Cerebellar cortex (tissue), 1 donor: ENCODE measurements around the gene ARID3A.
"Not testable (repeated sequence)": the region's sequence is repeated elsewhere in the genome, so short reads cannot be mapped to it uniquely, and the experiment has no call there.

ENCODE experiments used
- DNase-seq: peaks from one replicate; pipeline ENCODE4 v3.0.0-alpha.2; 2015; ENCODE audit warnings: low spot score

The ARID3A gene

DNA sequence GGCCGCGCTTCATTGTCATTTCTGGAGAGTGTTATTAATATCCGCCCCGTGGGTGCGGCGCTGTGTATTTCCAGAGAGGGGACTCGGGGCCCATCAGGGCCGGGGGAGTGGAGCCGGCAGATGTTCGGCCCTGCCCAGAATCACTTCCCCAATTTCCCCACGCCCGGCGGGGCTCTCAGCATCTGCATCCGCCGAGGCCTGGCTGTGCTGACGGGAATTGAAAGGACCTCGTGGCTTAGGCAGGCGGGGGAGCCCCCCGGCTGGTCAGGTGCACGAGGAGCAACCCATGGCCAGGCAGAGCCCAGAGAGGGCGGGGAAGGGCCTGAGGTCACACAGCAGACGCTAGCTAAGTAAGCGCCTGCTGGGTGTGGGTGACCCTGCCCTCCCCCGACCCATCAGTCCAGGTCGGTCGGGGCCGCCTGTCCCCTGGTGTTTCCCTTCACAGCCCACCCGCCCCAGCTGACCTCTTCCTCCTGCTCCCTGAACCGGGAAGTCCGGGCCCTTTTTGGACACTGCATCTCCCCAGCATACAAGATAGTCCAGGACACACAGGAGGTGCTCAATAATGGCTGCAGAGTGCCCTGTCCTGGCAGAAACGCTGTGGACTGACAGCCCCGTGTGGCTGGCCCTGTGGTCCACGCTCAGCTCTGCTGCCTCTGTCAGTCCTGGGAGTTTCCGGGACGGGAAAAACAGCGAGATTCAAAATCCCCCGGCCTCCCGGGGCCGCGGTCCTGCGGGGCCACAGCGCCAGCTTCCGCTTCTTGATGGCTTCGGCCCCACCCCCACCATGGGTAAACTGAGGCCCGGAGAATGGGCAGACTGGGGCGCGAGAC, 22.1 kb downstream of the ARID3A start:
- DNase-seq = no peak

DNA sequence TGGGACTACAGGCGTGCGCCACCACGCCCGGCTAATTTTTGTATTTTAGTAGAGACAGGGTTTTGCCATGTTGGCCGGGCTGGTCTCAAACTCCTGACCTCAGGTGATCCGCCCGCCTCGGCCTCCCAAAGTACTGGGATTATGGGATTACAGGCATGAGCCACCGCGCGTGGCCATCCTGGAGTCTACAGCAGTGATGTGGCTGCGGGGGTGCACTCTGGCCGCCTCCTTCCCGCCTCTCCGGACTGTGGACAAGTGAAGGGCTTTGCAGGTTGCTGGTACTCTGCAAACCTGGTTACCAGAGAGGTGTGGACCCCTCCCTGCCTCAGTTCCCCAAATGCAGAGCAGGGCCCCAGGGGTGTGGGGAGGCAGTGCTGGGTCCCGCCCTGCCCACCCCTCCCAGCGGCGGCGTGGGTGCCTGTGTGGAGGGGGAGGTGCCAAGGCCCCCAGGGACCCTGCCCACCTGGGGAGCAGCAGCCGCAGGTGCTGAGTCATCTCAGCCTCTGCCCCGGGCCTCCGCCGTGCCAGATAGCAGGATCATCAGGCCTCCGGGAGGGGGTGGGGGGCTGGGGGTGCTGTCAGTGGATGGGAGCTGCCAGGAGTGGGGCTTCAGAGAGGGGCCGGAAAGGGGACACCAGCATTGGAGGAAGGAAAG, 23.1 kb downstream of the ARID3A start:
- DNase-seq = no peak

DNA sequence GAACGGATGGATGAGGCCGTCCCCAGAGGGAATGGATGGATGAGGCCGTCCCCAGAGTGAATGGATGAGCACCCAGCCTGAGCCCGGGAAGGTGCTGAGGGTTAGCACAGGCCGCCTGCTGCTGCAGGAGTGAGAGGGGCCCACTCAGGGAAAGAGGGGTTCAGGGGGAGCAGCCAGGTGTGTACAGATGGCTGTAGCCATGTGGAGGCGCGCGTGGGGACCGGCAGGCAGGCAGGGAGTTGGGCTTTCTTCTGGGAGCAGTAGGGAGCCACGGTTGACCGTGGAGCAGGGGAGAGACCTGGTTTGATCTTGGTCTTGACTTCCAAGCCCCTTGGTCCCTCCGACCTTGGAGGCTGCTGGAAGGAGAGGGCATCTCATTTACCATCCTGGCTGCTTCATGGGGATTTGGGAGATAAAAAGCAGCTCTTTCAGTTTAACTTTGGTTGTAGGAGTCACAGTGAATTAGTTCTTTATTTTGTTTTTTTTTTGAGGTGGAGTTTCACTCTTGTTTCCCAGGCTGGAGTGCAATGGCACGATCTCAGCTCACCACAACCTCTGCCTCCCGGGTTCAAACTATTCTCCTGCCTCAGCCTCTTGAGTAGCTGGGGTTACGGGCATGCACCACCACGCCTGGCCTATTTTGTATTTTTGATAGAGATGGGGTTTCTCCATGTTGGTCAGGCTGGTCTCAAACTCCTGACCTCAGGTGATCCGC, 24.7 kb downstream of the ARID3A start:
- no peak for DNase-seq

DNA sequence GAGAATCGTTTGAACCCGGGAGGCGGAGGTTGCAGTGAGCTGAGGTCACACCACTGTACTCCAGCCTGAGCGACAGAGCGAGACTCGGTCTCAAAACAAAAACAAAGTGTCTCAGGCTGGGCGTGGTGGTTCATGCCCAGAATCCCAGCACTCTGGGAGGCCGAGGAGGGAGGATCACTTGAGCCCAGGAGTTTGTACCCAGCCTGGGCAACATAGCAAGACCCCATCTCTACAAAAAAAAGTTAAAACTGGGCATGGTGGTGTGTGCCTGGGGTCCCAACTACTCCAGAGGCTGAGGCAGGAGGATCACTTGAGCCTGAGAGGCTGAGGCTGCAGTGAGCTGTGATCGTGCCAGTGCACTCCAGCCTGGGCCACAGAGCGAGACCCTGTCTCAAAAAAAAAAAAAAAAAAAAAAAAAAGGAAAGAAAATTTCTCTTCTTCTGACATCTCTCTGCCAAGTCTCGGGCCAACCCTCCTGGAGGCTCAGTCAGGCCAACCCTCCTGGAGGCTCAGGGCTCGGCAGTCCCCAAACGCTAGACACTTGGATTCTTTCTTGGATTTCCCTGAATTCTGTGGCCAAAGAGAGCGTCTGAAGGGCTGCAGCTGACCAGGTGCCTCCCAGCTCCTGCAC, 26.3 kb downstream of the ARID3A start:
- DNase-seq = no peak

DNA sequence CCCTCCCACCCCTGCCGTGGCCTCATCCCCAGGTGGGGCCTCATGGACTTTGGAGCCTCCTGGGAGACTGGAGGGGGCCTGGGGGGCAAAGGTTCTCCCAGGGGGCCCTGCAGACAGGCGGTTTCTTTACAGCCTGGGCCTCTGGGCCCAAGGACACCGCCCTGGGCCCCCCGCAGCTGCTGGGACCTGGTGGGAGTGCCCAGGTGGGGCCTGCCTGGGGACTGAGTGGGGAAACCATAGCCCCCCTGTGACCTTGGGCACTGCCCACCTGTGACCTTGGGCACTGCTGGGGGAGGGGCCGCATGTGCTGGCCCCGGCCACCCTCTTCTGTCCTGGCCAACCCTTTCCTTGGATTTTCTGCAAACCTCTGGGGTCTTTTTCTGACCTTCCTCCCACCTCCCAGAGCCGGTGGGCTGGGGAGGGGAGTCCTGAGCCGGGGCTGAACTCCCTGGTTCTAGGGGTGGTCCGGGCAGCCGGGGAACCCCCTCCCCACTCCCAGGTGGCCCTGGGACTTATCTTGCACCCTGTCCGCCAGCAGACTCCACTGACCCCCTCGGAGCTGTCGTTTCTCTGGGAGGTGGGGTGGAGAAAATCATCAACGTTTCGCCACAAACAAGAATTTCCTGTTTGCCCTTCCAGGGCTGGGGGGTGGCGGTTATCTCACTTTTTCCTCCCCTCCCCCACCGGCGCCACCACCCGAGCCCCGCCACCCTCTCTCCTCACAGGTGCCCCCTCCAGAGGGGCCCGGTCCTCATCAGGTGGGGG, 27.0 kb downstream of the ARID3A start:
- DNase-seq = no peak

DNA sequence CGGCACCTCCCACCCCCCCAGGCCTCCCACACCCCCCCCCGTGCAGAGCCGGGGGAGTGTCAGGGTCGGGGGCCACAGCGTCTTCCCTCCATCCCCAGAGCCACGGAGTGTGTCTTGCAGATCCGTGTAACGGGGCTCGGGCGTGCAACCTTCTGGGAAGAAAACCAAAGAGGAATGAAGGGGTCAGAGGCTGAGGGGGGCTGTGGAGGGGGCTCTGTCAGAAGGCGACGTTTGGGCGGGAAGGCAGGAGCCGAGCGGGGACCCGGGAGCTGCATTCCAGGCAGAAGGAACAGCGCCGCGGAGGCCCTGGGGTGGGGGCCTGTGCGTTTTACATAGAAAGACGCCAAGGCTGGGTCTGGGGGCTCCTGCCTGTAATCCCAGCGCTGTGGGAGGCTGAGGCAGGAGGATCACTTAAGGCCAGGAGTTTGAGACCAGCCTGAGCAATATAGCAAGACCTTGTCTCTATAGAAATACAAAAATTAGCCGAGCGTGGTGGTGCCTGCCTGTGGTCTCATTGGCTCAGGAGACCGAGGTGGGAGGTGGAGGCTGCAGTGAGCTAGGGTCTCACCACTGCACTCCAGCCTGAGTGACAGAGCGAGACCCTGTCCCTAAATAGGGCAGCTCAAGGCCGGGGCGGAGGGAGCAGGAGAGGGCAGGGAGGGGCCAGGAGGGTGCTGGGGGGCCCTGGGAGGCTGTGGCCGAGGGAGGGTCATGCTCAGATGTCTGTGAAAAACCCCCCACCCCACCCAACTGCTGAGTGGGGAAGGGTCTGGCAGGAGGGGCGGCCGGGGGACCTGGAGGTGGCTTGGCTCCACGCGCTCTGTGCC, 27.8 kb downstream of the ARID3A start:
- no peak for DNase-seq

DNA sequence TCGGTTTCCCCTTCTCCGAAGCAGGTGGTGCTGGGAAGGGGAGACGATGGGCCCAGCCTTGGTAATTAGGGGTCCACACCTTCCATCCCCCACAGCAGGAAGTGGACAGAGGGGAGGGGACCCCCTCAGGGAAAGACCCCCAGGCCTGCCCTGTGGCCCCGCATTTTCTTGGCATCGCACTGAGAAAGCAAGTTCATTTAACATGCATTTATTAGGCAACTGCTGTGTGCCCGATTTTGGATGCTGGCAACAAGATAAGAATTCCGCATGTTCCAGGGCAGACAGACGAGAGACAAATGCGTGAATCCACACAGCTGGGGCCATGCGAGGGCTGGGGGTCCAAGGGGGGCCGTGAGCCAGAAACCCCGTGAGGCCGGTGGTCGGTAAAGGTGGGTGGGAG, 28.4 kb downstream of the ARID3A start:
- no peak for DNase-seq

DNA sequence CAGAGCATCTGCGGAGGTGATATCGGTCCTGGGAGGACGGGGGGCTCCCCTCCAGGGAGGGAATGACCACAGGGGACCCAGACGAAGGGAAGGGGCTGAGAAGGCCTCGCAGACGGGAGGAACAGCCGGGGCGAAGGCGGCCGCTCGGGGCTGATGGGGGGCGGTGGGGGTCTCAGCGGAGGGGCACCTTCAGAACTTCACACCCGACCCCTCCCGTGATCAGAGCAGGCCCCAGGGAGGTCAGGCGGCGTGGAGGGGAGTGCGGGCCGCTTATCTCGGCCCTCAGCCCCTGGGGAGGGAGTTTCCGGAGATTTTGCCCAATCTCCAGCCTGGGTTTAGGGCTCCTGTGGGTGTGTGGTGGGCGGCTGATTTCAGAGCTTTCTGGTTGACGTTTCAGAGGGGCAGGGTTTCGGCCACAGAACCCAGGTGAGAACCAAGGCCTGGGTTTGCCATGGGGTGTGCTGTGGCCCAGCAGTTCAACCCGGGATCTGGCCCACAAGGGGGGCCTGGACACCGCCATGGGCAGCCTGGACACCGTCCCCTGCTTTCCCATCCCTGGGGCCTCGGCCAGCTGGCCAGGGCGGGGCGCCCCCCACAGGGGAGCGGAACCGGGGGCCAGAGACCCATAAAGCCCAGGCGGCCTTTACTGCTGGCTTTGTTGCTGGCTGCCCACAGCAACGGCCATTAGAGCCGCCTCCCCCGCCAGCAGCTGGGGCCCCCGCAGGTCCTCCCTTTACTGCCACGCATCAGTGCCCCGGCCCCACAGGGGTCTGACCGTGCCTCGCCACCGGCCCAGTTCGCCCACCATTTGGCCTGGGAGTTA, 29.0 kb downstream of the ARID3A start:
- DNase-seq = peak; percentile 40

DNA sequence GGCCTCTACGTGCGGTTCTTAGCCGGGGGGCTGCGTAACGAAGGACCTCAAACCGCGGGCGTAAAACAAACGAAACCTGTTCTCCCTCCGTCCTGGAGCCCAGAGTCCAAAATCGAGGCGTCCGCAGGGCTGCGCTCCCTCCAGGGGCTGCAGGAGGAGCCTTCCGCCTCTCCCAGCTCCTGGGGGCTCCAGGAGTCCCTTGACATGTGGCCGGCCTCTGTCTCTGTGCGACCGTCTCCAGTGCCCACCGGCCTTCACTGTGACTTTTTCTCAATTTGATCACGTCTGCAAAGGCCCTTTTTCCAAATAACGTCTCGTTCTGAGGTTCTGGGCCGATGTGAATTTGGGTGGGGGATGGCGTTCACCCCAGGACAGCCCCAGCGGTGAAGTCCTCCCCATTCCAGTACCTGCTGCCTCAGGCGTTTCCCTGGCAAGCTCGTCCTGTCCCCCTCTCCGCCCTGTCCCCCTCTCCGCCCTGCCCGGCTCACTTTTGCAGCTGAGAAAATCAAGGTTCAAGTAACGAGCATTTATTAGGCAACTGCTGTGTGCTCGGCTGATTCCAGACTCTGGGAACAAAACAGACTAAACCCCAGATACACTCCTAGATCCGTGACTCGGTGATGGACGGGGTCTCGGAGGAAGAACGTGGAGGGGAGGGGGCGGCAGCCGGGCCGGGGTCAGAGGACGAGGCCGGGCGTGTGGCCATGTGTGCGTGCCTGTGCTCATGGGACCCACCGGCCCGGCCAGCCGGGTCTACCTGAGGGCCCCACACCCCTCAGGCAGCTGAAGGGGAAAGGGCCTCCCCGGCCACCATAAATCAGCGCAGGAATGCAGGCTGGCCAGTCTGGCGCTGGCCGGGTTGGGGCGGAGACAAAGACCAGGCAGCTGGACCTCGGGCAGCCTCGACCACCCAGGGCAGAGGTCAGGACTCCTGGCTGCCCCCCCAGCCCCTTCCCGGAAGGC, 30.2 kb downstream of the ARID3A start:
- DNase-seq = peak; percentile 46

DNA sequence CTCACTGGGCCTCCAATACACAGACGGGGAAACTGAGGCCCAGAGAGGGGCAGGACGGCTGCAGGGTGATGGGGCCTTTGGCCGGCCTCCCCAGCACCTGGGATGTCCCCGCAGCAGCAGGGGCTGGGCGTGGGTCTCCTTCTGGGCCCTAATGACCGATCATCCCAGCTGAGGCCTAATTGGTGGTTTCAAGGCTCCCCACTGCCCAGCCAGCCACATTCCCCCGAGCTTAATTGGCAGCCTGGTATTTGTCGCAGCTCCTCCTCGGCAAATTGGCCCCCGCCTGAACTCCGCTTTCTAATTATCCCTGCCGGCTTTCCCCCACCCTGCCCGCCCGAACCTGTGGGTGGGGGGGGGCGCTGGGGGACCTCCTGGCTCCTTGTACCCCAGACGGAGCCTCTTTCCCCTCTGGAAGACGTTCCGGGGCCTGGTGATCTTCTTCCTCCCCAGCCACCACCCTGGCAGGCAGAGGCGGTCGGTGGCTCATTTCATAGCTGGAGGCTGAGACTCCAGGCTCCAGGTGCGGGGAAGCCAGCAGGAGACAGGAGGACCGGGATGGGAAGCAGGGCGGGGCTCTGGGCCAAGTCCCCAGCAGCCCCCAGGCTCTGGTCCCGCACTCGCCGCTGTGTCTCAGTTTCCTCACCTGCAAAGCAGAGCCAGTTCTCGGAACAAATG, 31.1 kb downstream of the ARID3A start:
- DNase-seq = peak; percentile 71

DNA sequence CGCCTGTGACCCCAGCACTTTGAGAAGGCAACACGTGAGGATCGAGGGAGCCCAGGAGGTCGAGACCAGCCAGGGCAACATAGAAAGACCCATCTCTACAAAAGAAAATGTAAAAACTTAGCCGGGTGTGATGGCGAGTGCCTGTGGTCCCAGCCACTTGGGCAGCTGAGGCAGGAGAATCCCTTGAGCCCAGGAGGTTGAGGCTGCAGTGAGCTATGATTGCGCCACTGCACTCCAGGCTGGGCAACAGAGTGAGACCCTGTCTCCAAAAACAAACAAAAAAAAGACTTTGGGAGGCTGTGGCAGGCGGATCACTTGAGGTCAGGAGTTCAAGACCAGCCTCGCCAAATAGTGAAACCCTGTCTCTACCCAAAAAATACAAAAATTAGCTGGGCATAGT, 31.7 kb downstream of the ARID3A start:
- not testable (repeated sequence) for DNase-seq

DNA sequence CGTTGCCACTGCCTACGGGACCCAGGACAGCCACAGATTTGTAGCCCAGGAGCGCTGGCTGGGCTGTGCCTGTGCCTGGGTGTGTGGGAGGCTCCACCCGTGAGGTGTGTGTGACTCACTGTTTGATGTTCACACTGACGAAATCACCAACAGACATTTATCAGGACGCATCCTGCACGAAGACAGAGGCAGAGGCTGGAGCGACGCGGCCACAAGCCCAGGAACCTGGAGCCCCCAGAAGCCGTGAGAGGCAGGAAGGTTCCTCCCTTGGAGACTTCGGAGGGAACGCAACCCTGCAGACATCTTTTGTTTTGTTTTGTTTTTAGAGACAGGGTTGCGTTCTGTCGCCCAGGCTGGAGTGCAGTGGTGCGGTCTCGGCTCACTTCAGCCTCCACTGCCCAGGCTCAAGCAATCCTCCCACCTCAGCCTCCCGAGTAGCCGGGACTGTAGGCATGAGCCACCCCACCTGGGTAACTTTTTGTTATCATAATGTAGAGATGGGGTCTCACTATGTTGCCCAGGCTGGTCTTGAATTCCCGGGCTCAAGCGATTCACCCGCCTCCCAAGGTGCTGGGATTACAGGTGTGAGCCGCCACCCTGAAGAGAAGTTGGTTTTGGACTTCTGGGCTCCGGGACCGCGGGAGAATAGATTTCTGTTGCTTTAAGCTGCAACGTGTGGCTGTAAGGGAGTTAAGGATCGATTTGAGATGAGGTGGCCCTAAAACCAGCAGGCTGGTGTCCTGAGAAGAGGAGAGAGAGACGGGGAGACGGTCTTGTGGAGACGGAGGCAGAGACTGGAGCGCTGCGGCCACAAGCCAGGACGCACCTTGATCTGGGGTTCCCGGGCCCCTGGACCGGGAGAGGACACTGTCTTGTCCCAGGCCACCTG, 33.4 kb downstream of the ARID3A start:
- no peak for DNase-seq

DNA sequence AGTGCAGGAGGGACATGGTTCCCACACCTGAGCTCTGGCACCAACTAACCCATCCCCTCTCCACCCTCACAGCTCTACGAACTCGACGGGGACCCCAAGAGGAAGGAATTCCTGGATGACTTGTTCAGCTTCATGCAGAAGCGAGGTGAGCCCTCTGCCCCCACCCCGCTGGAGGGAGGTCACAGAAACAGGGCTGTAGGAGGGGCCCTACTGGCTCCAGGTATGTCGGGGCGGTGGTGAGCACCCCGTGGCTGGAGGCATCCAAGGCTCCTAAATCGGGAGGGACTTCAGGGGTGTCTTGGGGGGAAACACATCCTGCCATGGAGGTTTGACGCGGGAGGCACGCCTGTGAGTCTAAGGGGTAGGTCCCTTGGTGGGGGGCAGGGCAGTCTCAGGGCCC, 34.2 kb downstream of the ARID3A start:
- no peak for DNase-seq

DNA sequence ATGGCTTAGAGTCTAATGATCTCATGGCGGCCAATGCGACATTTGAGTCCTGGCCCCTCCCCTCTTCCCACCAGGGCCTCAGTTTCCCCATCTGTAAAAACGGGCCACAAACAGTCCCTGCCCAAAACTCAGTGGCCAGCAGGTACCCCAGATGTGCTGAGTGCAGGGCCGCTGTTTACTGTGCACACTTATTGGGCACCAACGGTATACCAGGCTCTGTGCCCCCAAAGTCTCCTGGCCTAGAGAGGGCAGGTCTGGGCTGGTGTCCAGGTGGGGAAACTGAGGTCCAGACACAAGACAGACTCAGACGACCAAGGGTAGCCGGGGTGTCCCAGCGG, 34.7 kb downstream of the ARID3A start:
- DNase-seq = no peak

DNA sequence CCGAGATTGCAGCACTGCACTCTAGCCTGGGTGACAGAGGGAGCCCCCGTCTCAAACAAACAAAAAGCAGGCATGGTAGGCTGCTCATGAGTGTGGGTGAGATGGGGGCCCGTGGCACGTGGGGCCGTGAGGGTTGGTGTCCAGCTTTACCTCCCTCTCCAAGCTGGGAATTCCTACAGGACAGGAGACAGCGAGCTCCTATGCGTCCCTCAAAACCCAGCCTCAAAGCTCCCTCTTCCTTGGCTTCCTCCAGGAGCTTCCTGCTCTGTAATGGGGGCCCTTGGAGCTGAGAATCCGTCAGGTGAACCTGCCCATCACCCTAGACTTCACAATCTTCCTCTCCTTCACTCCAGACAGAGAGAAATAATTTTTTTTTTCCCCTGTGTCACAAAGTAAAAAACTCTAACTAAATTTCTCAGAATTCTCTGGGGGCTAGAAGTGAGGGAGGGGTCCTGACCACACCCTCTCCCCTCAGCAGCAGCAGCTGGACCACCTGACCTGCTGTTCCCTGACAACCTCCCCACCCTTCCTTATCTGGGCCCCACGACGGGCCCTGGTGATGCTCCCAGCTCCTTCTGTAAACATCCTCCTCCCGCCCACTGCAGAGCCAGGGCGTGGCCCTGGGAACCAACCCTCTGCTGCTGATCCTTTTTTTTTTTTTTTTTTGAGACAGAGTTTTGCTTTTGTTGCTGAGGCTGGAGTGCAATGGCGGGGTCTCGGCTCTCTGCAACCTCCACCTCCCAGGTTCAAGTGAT, 36.2 kb downstream of the ARID3A start:
- DNase-seq = no peak

DNA sequence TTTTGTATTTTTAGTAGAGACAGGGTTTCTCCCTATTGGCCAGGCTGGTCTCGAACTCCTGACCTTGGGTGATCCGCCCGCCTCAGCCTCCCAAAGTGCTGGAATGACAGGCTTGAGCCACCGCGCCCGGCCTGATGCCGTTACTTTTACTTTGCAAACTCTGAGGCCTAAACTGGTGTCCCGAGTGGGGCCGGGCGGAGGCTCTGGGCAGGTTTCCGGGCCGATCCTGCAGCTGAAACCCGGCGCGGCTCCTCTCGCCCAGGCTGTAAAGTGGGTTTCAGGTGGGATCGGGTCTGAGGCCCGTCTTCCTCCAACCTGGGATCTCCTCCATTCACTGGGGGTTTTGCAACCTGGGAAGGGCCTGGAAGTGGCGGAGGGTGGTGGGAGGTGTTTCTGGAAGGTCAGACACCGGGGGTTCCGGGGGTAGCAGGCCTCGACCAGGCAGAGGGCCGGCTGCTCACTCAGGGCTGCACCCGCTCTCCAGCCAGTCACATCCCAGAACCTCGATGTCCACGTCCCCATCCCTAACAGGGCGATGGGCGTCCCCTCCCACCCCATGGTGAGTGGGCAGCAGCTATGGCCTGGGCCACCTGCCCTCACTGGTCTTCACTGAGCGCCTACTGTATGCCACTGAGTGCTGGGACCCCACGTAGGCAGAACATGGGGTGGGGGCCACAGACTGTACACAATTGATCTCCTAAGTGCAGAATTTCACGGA, 37.0 kb downstream of the ARID3A start:
- DNase-seq = no peak
